Vagina (tissue), 2 donors: ENCODE data around the gene PSMC3IP.

Experiments
- POLR2A ChIP-seq, 2 donors: fragments of 450-650 bp; IDR thresholded peaks; one replicate each; pipeline ENCODE4 v1.6.1; 2017; ENCODE audit warnings: antibody characterized with exemption in 2 of 2, mild to moderate bottlenecking in 2 of 2, moderate library complexity in 2 of 2
- POLR2AphosphoS5 ChIP-seq, 2 donors: sonication (generic); formaldehyde crosslinking; IDR thresholded peaks; one replicate each; pipeline ENCODE4 v1.9.0; 2017; ENCODE audit warnings: antibody characterized with exemption in 2 of 2, mild to moderate bottlenecking in 2 of 2, low read depth in 1 of 2; ENCODE audit not compliant: insufficient read depth in 1 of 2
- TF ChIP-seq, protein P1 (sequence below), 3 experiments: fragments of 450-650 bp in 2 of 3; fragments of 200-600 bp in 1 of 3; sonication (generic) in 1 of 3; IDR thresholded peaks; one replicate each; pipeline ENCODE4 v1.5.1; 2017 to 2019; ENCODE audit warnings: antibody characterized with exemption in 3 of 3, mild to moderate bottlenecking in 2 of 3, moderate library complexity in 2 of 3

DNA sequence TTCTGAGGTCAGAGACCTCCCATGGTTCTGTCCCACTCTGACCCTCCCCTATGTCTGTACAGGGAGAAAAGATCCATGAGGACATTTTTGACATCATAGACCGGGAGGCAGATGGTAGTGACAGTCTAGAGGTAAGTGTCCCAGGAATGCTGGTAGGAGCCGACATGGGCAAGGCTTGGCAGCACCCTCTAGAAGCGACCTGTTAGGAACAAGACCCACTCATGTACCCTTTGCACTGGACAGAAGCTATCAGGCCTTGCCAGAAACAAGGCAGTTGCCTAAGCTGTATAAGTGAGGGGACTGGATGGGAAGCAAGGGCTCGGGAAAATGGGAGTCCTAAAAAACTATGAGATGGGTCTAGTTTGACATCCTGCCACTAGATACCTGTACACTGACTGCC, 34.5 kb upstream of the PSMC3IP start:
- TF ChIP-seq, protein P1, sequence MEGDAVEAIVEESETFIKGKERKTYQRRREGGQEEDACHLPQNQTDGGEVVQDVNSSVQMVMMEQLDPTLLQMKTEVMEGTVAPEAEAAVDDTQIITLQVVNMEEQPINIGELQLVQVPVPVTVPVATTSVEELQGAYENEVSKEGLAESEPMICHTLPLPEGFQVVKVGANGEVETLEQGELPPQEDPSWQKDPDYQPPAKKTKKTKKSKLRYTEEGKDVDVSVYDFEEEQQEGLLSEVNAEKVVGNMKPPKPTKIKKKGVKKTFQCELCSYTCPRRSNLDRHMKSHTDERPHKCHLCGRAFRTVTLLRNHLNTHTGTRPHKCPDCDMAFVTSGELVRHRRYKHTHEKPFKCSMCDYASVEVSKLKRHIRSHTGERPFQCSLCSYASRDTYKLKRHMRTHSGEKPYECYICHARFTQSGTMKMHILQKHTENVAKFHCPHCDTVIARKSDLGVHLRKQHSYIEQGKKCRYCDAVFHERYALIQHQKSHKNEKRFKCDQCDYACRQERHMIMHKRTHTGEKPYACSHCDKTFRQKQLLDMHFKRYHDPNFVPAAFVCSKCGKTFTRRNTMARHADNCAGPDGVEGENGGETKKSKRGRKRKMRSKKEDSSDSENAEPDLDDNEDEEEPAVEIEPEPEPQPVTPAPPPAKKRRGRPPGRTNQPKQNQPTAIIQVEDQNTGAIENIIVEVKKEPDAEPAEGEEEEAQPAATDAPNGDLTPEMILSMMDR (IDR thresholded peaks at IDR 0.05) = no peak
- no peak for TF ChIP-seq POLR2A (IDR thresholded peaks at IDR 0.05)
- no peak for TF ChIP-seq POLR2AphosphoS5 (IDR thresholded peaks at IDR 0.05; ENCODE audit: insufficient read depth in 1 of 2, low read depth in 1 of 2)
